Measurements from ENCODE around the gene KRT4.

KRT4 gene

DNA sequence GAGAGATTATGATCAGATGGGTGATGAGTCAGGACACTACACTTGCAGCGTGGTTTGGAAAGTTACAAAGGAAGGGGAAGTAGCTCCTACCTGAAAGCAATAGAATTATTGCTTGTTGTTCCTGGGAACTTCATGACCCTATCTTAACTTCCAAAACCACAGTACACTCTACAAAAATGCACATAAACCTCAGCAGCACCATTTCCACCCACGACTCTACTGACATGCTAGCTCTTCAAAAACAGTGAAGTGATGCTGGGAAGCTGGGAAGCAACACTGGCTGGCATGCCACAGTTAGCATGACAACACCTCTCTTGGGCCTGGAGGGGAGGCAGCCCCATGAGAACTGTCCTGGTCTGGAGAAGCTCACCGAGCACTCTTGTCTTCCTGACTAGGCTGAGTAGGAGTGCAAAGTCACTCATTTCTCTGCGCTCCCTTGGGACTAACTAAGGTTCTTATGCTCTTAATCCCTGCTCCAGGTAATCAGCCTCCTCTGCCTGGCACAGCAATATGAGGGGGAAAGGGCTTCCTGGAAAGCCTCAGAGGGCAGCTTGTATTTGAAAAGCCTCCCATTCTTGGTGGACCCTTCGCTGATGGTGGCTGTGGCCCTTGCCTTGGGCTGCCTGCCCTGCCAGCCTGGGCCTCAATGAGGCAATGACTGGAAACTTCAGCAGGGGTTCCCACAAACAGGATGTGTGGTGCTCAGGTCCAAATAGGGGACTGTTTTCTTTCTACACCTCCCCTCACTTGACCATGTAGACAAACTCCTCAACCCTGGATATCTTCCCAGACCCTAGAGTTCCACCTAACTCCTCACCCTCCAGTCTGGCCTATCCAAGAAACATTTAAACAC lies 19.2 kb downstream of the KRT4 start:
- no peak overlapping the region for H3K4me3 ChIP-seq (ENCODE audit: low read depth in 1 of 2, low read length in 2 of 2)
- no peak overlapping the region for H3K9ac ChIP-seq (ENCODE audit: low read length)
- H3K9me3 ChIP-seq (ENCODE audit: low read length), result no peaks in the 10 kb centered on the region
- H3K27me3 ChIP-seq (ENCODE audit: control insufficient read depth in 1 of 2, insufficient read depth in 2 of 2, low read length in 2 of 2), result peaks cover 0 to 18% of the 10 kb centered on the region in 2 donors
- peaks cover 3% of the 10 kb centered on the region for H3K4me1 ChIP-seq (ENCODE audit: insufficient read depth, low read length)
- no peak overlapping the region for H3K27ac ChIP-seq (ENCODE audit: low read depth, low read length)
- H3K36me3 ChIP-seq (ENCODE audit: insufficient read depth, low read length), result no peaks in the 10 kb centered on the region

DNA sequence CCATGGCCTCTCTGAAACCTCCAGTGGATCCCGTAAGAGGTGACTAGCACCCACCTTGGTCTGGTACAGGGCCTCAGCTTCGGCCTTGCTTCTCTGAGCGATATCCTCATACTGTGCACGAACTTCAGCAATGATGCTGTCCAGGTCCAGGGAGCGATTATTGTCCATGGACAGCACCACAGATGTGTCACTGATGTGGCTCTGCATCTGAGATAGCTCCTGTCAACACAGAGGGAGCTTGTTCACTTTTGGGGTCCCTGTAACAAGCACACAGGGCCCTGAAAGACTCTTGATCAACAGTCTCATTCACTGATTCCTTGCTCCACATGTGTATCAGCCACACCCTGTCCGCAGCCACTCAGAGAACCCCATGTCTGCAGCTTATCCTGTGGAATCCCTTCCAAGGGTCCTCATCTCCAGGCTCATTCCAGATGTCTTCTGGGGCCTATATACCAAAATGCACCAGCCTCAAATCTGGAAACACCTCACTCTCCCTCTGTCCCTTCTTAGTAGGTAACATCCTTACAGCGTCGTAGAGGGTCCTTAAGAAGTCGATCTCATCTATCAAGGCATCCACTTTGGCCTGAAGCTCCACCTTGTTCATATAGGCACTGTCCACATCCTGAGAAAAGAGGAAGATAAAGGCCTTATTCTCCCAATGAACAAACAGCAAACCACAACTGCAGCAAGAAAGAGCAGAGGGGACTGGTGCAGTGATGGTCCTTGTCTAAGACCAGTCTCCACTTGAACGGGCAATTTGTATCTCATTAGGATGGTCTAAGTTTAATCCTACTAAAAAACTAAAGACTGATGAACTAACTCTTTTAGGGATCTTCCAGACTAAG lies 21.5 kb downstream of the KRT4 start:
- H3K27ac ChIP-seq (ENCODE audit: low read depth, low read length), result no peak overlapping the region
- no peaks in the 10 kb centered on the region for H3K36me3 ChIP-seq (ENCODE audit: insufficient read depth, low read length)
- H3K4me1 ChIP-seq (ENCODE audit: insufficient read depth, low read length), result peaks cover 3% of the 10 kb centered on the region
- no peaks in the 10 kb centered on the region for H3K9me3 ChIP-seq (ENCODE audit: low read length)
- no peak overlapping the region for H3K9ac ChIP-seq (ENCODE audit: low read length)
- H3K27me3 ChIP-seq (ENCODE audit: control insufficient read depth in 1 of 2, insufficient read depth in 2 of 2, low read length in 2 of 2), result peaks cover 0 to 23% of the 10 kb centered on the region in 2 donors
- H3K4me3 ChIP-seq (ENCODE audit: low read depth in 1 of 2, low read length in 2 of 2), result no peak overlapping the region

DNA sequence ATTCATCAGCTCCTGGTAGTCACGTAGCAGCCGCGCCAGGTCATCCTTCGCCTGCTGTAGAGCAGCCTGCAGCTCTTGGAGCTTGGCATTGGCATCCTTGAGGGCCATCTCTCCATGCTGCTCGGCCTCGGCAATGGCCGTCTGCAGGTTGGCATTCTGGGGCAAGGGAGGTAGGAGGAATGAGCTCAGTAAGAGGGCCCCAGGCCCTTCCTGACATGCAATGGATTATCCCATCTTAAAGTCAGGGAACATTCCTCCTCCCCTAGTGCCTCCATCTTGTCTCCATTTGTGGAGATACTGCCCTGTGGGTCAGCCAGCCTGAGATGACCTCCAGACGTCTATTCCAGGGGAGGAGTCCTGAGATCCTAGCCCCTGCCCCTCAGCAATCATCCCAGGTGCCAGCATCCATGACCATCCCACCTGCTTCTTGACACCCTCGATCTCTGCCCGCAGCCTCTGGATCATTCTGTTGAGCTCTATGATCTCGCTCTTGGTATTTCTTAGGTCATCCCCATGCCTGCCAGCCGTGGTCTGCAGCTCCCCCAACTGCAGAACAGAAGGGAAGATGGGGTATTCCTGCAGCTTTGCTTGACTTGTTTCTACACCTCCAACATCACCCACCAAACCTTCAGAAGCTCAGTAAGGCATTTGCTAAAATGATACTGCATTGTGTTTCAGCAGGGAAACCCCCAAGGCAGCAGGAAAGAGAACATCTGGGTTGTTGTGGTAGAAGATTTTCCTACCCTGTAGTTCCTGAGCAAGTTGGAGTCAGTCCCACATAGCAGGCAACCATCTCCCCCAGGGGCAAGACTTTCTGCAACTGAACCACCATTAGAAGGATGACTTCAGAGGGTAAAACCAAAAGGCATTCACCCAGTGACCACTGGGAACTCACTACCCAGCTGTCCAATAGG lies 22.4 kb downstream of the KRT4 start:
- Histone ChIP-seq H3K9me3 (ENCODE audit: low read length) (no peaks in the 10 kb centered on the region), H3K36me3 (ENCODE audit: insufficient read depth, low read length) (no peaks in the 10 kb centered on the region), H3K4me3 (ENCODE audit: low read depth in 1 of 2, low read length in 2 of 2) (no peak overlapping the region), H3K9ac (ENCODE audit: low read length) (no peak overlapping the region), H3K27me3 (ENCODE audit: control insufficient read depth in 1 of 2, insufficient read depth in 2 of 2, low read length in 2 of 2) (peaks cover 0 to 23% of the 10 kb centered on the region in 2 donors), H3K27ac (ENCODE audit: low read depth, low read length) (no peak overlapping the region), H3K4me1 (ENCODE audit: insufficient read depth, low read length) (peaks cover 3% of the 10 kb centered on the region)

- peaks cover 3% of the 10 kb centered on the region for H3K4me1 ChIP-seq (ENCODE audit: insufficient read depth, low read length)
- no peak overlapping the region for H3K4me3 ChIP-seq (ENCODE audit: low read depth in 1 of 2, low read length in 2 of 2)
- peaks cover 0 to 23% of the 10 kb centered on the region in 2 donors for H3K27me3 ChIP-seq (ENCODE audit: control insufficient read depth in 1 of 2, insufficient read depth in 2 of 2, low read length in 2 of 2)
- H3K36me3 ChIP-seq (ENCODE audit: insufficient read depth, low read length), result no peaks in the 10 kb centered on the region
- no peak overlapping the region for H3K9ac ChIP-seq (ENCODE audit: low read length)
- H3K9me3 ChIP-seq (ENCODE audit: low read length), result no peaks in the 10 kb centered on the region
- H3K27ac ChIP-seq (ENCODE audit: low read depth, low read length), result no peak overlapping the region
Measured at GRCh38 chr12:52790427-52791270, 23.3 kb downstream of the KRT4 start.

- peaks cover 3% of the 10 kb centered on the region for H3K4me1 ChIP-seq (ENCODE audit: insufficient read depth, low read length)
- no peak overlapping the region for H3K4me3 ChIP-seq (ENCODE audit: low read depth in 1 of 2, low read length in 2 of 2)
- H3K9me3 ChIP-seq (ENCODE audit: low read length), result no peaks in the 10 kb centered on the region
- peaks cover 0 to 23% of the 10 kb centered on the region in 2 donors for H3K27me3 ChIP-seq (ENCODE audit: control insufficient read depth in 1 of 2, insufficient read depth in 2 of 2, low read length in 2 of 2)
- no peaks in the 10 kb centered on the region for H3K36me3 ChIP-seq (ENCODE audit: insufficient read depth, low read length)
- H3K27ac ChIP-seq (ENCODE audit: low read depth, low read length), result no peak overlapping the region
- no peak overlapping the region for H3K9ac ChIP-seq (ENCODE audit: low read length)
Measured at GRCh38 chr12:52789637-52790426, 24.1 kb downstream of the KRT4 start.

DNA sequence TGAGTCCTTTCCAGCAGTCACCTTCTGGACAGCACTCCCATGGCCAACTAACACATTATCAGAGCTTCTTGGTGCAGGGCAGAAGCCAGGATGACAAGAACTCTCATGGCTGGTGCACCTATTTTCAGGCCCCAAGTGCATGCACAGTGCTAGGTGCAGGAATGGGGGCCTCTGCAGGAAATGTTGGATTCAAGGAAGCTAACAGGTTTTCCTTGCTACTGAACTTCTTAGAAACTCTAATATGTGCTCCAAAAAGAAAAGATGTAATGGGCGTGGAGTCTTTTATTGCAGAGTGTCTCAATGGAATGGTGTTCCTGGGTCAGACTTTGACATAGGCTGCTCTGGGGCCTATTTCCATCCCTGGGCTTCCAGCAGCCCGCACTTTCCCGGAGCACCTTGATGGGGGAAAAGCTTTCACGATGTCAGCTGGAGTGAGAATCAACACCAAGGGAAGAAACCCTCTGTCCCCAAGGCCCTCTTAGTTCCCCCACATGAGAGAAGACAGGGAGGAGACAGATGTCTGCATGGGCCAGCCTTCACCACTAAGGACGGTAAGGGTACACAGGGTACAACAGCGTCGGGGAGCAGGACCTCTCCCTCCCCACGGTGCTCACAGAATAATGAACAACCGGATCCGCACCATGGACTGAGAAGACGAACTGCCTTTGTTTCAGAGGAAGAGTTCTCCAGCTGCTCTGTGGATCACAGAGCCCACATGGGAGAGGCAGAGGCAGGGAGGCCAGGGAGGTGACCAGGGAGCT lies 24.9 kb downstream of the KRT4 start:
- Histone ChIP-seq H3K4me3 (ENCODE audit: low read depth in 1 of 2, low read length in 2 of 2) (no peak overlapping the region), H3K9me3 (ENCODE audit: low read length) (no peaks in the 10 kb centered on the region), H3K27me3 (ENCODE audit: control insufficient read depth in 1 of 2, insufficient read depth in 2 of 2, low read length in 2 of 2) (peaks cover 0 to 23% of the 10 kb centered on the region in 2 donors), H3K4me1 (ENCODE audit: insufficient read depth, low read length) (peaks cover 3% of the 10 kb centered on the region), H3K27ac (ENCODE audit: low read depth, low read length) (no peak overlapping the region), H3K9ac (ENCODE audit: low read length) (no peak overlapping the region), H3K36me3 (ENCODE audit: insufficient read depth, low read length) (no peaks in the 10 kb centered on the region)

DNA sequence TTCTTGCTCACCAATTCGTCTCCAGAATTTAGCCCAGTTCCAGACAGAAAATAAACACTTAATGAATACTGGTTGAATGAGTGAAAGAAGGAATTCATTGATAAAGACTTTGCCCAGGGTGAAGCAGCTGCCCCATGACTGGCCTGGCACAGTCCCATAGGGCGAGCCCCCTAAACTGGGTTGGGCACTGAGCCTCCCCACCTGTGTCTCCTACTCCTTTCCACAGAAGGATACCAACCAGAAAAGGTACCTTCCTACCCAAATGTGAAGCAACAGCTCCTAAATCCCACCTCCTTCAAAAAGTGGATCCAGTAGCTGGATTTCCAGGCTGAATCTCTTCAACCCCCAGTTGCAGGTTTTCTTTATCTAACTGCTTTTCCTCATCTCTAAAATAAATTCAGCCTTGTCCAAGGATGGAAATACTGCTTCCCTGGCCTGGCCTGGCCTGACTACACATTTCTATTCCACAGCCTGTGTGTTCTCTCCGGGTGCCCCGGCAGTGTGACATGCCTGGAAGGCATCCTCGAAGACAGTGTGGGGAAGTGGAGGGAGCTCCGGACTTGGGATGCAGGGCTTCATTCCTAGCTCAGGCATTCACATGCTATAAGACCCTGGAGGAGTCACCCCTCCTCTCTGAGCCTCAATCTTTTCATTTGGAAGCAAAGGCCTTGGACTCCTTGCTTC lies 25.6 kb downstream of the KRT4 start:
- Histone ChIP-seq H3K36me3 (ENCODE audit: insufficient read depth, low read length) (no peaks in the 10 kb centered on the region), H3K4me1 (ENCODE audit: insufficient read depth, low read length) (peaks cover 3% of the 10 kb centered on the region), H3K9me3 (ENCODE audit: low read length) (no peaks in the 10 kb centered on the region), H3K27ac (ENCODE audit: low read depth, low read length) (no peak overlapping the region), H3K9ac (ENCODE audit: low read length) (no peak overlapping the region), H3K27me3 (ENCODE audit: control insufficient read depth in 1 of 2, insufficient read depth in 2 of 2, low read length in 2 of 2) (peaks cover 0 to 23% of the 10 kb centered on the region in 2 donors), H3K4me3 (ENCODE audit: low read depth in 1 of 2, low read length in 2 of 2) (no peak overlapping the region)

- H3K4me1 ChIP-seq (ENCODE audit: insufficient read depth, low read length), result peaks cover 3% of the 10 kb centered on the region
- no peak overlapping the region for H3K27ac ChIP-seq (ENCODE audit: low read depth, low read length)
- H3K9ac ChIP-seq (ENCODE audit: low read length), result no peak overlapping the region
- no peaks in the 10 kb centered on the region for H3K9me3 ChIP-seq (ENCODE audit: low read length)
- H3K27me3 ChIP-seq (ENCODE audit: control insufficient read depth in 1 of 2, insufficient read depth in 2 of 2, low read length in 2 of 2), result peaks cover 0 to 23% of the 10 kb centered on the region in 2 donors
- H3K4me3 ChIP-seq (ENCODE audit: low read depth in 1 of 2, low read length in 2 of 2), result no peak overlapping the region
- H3K36me3 ChIP-seq (ENCODE audit: insufficient read depth, low read length), result no peaks in the 10 kb centered on the region
Measured at GRCh38 chr12:52787324-52788191, 26.4 kb downstream of the KRT4 start.

Data from muscle layer of colon (tissue), 2 donors.